Measurements from ENCODE around the gene MROH9. TPM values are rescaled to one million over a fixed set of nuclear protein-coding genes. Genes with fewer than 3 reads are reported as not detected.

The MROH9 gene
- total RNA-seq, 2 experiments from 2014 or later: not detected

DNA sequence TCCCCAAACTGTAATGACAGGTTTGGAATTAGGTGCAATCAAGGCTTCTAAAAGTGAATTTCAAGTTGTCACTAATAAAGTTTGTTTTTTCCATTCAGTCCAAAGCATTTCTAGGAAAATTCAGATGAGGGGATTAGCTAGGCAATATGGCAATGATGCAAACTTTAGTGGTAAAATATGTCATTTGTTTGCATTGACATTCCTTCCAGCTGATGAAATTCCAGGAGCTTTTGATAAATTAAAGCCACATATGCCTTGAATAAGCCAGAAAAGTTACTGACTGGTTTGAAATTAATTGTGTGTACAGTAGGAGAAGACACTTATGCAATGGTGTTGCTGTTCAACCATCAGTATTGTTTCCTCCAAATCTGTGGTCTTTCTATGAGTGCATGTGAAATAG lies 57.8 kb downstream of the MROH9 start:
- no peaks in the 10 kb centered on the region for H3K9me3 Mint-ChIP-seq (ENCODE audit: low read depth)
- no peak for ATAC-seq
- no peaks in the 10 kb centered on the region for H3K36me3 Mint-ChIP-seq

GRCh38 chr1:170993717-170994116 lies 58.4 kb downstream of the MROH9 start:
- CTCF ChIA-PET: no interaction called here
- Mint-ChIP-seq H3K27ac (no peak overlapping the region), H3K27me3 (no peaks in the 10 kb centered on the region), H3K4me3 (no peak overlapping the region), H3K36me3 (no peaks in the 10 kb centered on the region), H3K9me3 (ENCODE audit: low read depth) (no peaks in the 10 kb centered on the region), H3K4me1 (no peaks in the 10 kb centered on the region)
- ATAC-seq: no peak
- no peak for DNase-seq

More for the DNA sequence above, 57.8 kb downstream of the MROH9 start:
- no peak for DNase-seq
- CTCF ChIA-PET: no interaction called here
- Mint-ChIP-seq H3K4me1 (no peaks in the 10 kb centered on the region), H3K27me3 (no peaks in the 10 kb centered on the region), H3K4me3 (no peak overlapping the region), H3K27ac (no peak overlapping the region)

GRCh38 chr1:171014880-171015279 lies 79.5 kb downstream of the MROH9 start:
- DNase-seq (no peak), ATAC-seq (no peak)
- Mint-ChIP-seq H3K27me3 (no peaks in the 10 kb centered on the region), H3K27ac (no peak overlapping the region), H3K4me3 (no peak overlapping the region), H3K36me3 (no peaks in the 10 kb centered on the region), H3K9me3 (ENCODE audit: low read depth) (peaks cover 2% of the 10 kb centered on the region), H3K4me1 (no peaks in the 10 kb centered on the region)
- CTCF ChIA-PET: interaction anchor here (0.8 kb wide), 1 partner anchor 740 kb away, joined by 3 read pairs; no protein-coding TSS in a partner anchor

DNA sequence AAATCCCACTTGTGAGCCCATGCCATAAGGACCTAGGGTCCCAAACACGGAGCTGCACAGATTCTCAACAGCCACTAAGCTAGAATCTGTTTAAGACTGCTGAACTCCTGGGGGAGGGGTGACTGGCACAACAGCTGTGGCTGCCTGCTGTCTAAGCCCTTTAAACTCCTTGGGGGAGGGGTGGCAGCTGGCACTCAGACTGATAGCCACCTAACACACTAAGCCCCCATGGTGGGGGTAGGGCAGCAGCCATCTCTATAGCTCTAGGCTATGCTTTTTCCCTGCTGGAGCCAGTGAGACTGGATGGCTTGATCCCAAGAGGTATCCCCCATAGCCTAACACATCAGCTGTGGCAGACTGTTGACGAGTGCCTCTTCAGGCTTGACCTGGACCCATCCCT lies 82.1 kb downstream of the MROH9 start:
- H3K27me3 Mint-ChIP-seq: no peaks in the 10 kb centered on the region
- no peak overlapping the region for H3K27ac Mint-ChIP-seq
- no peak for DNase-seq
- no peak overlapping the region for H3K4me3 Mint-ChIP-seq
- ATAC-seq: no peak
- no peaks in the 10 kb centered on the region for H3K4me1 Mint-ChIP-seq
- H3K9me3 Mint-ChIP-seq (ENCODE audit: low read depth): peaks cover 2% of the 10 kb centered on the region
- H3K36me3 Mint-ChIP-seq: no peaks in the 10 kb centered on the region
- CTCF ChIA-PET: no interaction called here

DNA sequence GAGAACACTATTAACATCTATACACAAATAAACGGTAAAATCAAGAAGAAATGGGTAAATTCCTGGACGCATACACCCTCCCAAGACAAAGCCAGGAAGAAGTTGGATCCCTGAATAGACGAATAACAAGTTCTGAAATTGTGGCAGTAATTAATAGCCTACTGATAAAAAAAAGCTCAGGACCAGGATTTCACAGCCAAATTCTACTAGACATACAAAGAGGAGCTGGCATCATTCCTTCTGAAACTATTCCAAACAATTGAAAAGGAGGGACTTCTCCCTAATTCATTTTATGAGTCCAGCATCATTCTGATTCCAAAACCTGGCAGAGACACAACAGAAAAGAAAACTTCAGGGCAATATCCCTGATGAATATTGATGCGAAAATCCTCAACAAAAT lies 84.6 kb downstream of the MROH9 start:
- no peaks in the 10 kb centered on the region for H3K27me3 Mint-ChIP-seq
- H3K9me3 Mint-ChIP-seq (ENCODE audit: low read depth): no peaks in the 10 kb centered on the region
- no peaks in the 10 kb centered on the region for H3K4me1 Mint-ChIP-seq
- H3K27ac Mint-ChIP-seq: no peak overlapping the region
- no peak for DNase-seq
- CTCF ChIA-PET: no interaction called here
- ATAC-seq: no peak
- no peaks in the 10 kb centered on the region for H3K36me3 Mint-ChIP-seq
- H3K4me3 Mint-ChIP-seq: no peak overlapping the region

DNA sequence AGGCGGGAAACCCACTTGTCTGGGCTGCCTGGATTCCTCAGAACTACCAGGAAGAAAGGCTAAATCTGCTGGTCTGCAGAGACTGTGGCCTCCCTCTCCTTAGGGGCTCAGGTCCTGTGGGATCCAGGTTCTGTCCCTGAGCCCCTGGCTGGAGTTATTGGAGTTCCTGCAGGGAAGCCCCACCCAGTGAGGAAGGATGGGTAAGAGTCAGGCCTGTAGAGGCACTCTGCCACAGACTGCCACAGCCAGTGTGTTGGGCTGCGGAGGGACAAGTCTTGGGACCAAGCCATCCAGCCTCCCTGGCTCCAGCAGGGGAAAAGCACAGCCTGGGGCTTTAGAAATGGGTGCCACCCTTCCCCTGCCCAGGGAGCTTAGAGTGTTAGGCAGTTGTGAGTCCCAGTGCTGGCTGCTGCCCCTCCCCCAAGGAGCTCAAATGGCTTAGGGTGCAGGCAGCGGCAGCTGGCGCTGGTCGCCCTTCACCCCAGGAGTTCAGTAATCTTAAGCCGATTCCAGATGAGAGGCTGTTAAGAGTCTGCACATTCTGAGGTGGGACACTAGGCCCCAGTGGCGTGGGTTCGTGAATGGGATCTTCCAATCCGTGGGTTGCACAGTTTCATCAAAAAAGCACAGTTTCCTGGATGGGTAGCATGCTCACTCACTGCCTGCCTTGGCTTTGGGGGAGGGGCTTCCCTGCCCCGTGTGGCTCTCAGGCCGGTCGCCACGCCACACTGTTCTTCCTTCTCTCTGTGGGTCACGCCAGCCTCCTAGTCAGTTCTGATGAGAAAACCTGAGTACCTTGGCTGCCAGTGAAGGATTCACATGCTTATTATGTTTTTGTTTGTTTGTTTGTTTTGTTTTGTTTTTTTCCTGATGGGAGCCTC lies 97.7 kb downstream of the MROH9 start:
- CTCF ChIA-PET: no interaction called here
- Mint-ChIP-seq H3K9me3 (ENCODE audit: low read depth) (no peaks in the 10 kb centered on the region), H3K27me3 (no peaks in the 10 kb centered on the region), H3K4me3 (no peak overlapping the region), H3K27ac (no peak overlapping the region), H3K4me1 (no peaks in the 10 kb centered on the region), H3K36me3 (no peaks in the 10 kb centered on the region)
- no peak for DNase-seq
- no peak for ATAC-seq

DNA sequence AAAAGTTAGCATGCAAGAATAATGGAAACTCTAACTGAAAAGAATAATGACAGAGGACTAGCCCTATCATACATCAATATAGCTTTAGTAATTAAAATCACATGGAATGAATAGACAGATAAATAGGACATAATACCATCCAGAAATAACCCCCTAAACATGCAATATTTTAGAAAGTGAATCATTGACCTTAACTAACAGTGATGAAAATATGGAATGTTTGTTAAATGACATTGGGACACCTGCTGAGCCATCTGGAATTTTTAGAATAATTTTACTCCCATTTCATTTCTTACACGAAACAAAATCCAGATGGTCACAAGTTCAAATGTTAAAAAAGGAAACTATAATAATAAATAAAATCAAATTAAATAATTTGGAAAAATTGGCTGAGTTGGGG lies 102.3 kb downstream of the MROH9 start:
- no peaks in the 10 kb centered on the region for H3K4me1 Mint-ChIP-seq
- no peak overlapping the region for H3K4me3 Mint-ChIP-seq
- no peak overlapping the region for H3K27ac Mint-ChIP-seq
- H3K36me3 Mint-ChIP-seq: no peaks in the 10 kb centered on the region
- H3K9me3 Mint-ChIP-seq (ENCODE audit: low read depth): no peaks in the 10 kb centered on the region
- CTCF ChIA-PET: no interaction called here
- no peaks in the 10 kb centered on the region for H3K27me3 Mint-ChIP-seq
- DNase-seq (no peak), ATAC-seq (no peak)

GRCh38 chr1:171038284-171038683 lies 103.0 kb downstream of the MROH9 start:
- Mint-ChIP-seq H3K4me1 (no peaks in the 10 kb centered on the region), H3K36me3 (no peaks in the 10 kb centered on the region), H3K27me3 (no peaks in the 10 kb centered on the region), H3K9me3 (ENCODE audit: low read depth) (no peaks in the 10 kb centered on the region), H3K27ac (no peak overlapping the region), H3K4me3 (no peak overlapping the region)
- ATAC-seq (no peak), DNase-seq (no peak)
- CTCF ChIA-PET: no interaction called here

- no peaks in the 10 kb centered on the region for H3K4me1 Mint-ChIP-seq
- peaks cover 13% of the 10 kb centered on the region for H3K9me3 Mint-ChIP-seq (ENCODE audit: low read depth)
These were observed 112.7 kb downstream of the MROH9 start for GRCh38 chr1:171048014-171048413.

DNA sequence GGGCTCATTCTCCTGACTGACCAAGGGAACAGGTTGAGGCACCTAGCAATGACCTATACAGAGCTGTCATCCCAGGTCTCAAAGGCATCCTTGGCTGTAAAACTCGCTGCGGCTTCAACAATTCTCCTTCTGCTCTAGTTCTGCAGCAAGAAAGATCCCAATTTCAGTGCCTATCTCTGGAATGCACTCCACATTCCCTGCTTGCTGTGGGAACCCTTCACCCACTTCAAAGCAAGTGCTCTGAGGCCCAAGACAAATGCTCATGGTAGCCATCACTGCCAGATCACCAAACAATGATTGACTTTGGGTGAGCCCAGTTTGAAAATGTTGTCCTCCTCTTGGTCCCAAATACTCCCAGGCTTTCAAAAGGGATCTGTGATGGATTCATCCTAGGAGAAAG lies 117.6 kb downstream of the MROH9 start:
- no peak for ATAC-seq
- CTCF ChIA-PET: no interaction called here
- DNase-seq: no peak
- no peak overlapping the region for H3K27ac Mint-ChIP-seq
- no peaks in the 10 kb centered on the region for H3K36me3 Mint-ChIP-seq
- peaks cover 2% of the 10 kb centered on the region for H3K27me3 Mint-ChIP-seq
- H3K4me3 Mint-ChIP-seq: no peak overlapping the region
- no peaks in the 10 kb centered on the region for H3K4me1 Mint-ChIP-seq
- peaks cover 5% of the 10 kb centered on the region for H3K9me3 Mint-ChIP-seq (ENCODE audit: low read depth)

More at GRCh38 chr1:171048014-171048413, 112.7 kb downstream of the MROH9 start:
- CTCF ChIA-PET: no interaction called here
- no peaks in the 10 kb centered on the region for H3K36me3 Mint-ChIP-seq
- H3K27ac Mint-ChIP-seq: no peak overlapping the region
- peaks cover 2% of the 10 kb centered on the region for H3K27me3 Mint-ChIP-seq
- no peak for DNase-seq
- no peak overlapping the region for H3K4me3 Mint-ChIP-seq
- no peak for ATAC-seq

DNA sequence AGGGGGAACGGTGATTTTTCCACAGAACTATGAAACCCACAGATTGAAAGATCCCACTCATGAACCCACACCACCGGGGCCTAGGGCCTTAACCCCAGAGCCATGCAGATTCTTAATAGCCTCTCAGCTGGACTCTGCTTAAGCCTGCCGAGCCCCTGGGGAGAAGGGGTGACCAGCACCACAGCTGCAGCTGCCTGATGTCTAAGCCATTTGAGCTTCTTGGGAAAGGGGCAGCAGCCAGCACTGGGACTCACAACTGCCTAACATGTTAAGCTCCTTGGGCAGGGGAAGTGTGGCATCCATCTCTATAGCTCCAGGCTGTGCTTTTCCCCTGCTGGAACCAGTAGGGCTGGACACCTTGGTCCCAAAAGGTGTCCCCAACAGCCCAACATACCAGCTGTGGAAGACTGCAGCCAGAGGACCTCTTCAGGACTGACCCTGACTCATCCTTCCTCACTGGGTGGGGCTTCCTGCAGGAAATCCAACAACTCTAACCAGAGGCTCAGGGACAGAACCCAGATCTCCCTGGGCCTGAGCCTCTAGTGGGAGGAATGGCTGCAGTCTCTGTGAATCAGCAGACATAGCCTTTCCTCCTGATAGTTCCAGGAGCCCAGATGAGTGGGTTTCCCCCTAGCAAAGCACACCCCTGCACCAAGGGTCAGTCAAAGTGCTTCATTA lies 120.8 kb downstream of the MROH9 start:
- ATAC-seq: no peak
- no peaks in the 10 kb centered on the region for H3K9me3 Mint-ChIP-seq (ENCODE audit: low read depth)

GRCh38 chr1:171061425-171062143 lies 126.2 kb downstream of the MROH9 start:
- no peaks in the 10 kb centered on the region for H3K9me3 Mint-ChIP-seq (ENCODE audit: low read depth)
- no peaks in the 10 kb centered on the region for H3K36me3 Mint-ChIP-seq
- no peak overlapping the region for H3K4me3 Mint-ChIP-seq
- H3K4me1 Mint-ChIP-seq: no peaks in the 10 kb centered on the region
- peaks cover under 1% of the 10 kb centered on the region for H3K27me3 Mint-ChIP-seq
- no peak for ATAC-seq
- no peak for DNase-seq
- CTCF ChIA-PET: no interaction called here
- no peak overlapping the region for H3K27ac Mint-ChIP-seq

More for the DNA sequence above, 120.8 kb downstream of the MROH9 start:
- CTCF ChIA-PET: no interaction called here
- no peaks in the 10 kb centered on the region for H3K36me3 Mint-ChIP-seq
- H3K27ac Mint-ChIP-seq: no peak overlapping the region
- no peaks in the 10 kb centered on the region for H3K4me1 Mint-ChIP-seq
- H3K27me3 Mint-ChIP-seq: no peaks in the 10 kb centered on the region
- no peak for DNase-seq
- H3K4me3 Mint-ChIP-seq: no peak overlapping the region

DNA sequence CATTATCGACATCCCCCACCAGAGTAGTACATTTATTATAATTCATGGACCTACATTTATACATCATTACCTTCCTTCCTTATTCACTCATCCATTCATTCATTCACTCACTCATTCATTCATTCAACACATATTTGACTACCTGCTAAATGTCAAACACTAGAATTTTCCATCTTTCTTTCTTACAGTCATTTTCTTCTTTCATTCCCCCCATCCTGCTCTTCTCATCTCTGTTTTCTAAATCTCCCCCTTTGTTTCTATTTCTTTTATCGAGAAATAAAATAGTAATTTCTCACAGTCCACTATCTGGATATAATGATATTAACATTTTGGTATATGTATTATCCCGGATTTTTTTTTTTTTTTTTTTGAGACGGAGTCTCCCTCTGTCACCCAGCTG lies 127.6 kb downstream of the MROH9 start:
- CTCF ChIA-PET: no interaction called here
- ATAC-seq: no peak
- H3K27ac Mint-ChIP-seq: no peak overlapping the region
- H3K4me3 Mint-ChIP-seq: no peak overlapping the region
- H3K9me3 Mint-ChIP-seq (ENCODE audit: low read depth): no peaks in the 10 kb centered on the region
- DNase-seq: no peak
- no peaks in the 10 kb centered on the region for H3K36me3 Mint-ChIP-seq
- peaks cover 2% of the 10 kb centered on the region for H3K27me3 Mint-ChIP-seq
- H3K4me1 Mint-ChIP-seq: no peaks in the 10 kb centered on the region

DNA sequence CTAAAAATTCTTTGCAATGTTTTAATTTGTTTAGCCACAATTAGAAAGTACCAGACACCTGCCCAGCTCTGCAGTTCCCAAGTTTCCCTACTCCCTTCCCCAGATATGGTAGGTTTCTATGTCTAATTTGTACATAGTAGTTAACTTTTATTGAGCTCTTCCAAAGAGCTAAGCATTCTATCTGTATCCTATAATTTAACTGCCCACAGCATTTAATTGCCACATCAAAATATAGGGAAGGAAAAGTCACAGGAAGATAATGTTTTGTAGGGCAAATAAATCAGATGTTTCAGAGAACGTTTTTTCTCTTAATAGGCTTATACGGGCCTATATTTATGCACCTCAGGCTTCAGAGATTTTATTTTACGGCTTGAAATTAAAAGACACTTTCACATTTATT lies 139.7 kb downstream of the MROH9 start:
- CTCF ChIA-PET: no interaction called here
- H3K9me3 Mint-ChIP-seq (ENCODE audit: low read depth): no peaks in the 10 kb centered on the region
- H3K27ac Mint-ChIP-seq: no peak overlapping the region
- ATAC-seq (no peak), DNase-seq (no peak)
- H3K4me3 Mint-ChIP-seq: no peak overlapping the region
- no peaks in the 10 kb centered on the region for H3K36me3 Mint-ChIP-seq
- H3K27me3 Mint-ChIP-seq: no peaks in the 10 kb centered on the region
- no peaks in the 10 kb centered on the region for H3K4me1 Mint-ChIP-seq

All from activated CD8-positive, alpha-beta memory T cell treated with anti-CD3 and anti-CD28 coated beads, Interleukin-2, amount 10 ng/mL, durations not matched to agents 7 days and 5 days (primary cell).